C1 segment of cervical spinal cord (tissue), 14 donors: ENCODE results near the gene CTSH.
A peak's percentile ranks its signal among the peaks of the same experiment; 100 is the strongest.
"Not testable (repeated sequence)": the region's sequence is repeated elsewhere in the genome, so short reads cannot be mapped to it uniquely, and the experiment has no call there.

Experiments used
- DNase-seq, 14 donors: peaks; one replicate each; lab custom pipeline; 2025; lab: John Stamatoyannopoulos, UW

Gene CTSH

GRCh38 chr15:78881681-78882080 is 63.2 kb downstream of the CTSH start:
- DNase-seq, result no peak

DNA sequence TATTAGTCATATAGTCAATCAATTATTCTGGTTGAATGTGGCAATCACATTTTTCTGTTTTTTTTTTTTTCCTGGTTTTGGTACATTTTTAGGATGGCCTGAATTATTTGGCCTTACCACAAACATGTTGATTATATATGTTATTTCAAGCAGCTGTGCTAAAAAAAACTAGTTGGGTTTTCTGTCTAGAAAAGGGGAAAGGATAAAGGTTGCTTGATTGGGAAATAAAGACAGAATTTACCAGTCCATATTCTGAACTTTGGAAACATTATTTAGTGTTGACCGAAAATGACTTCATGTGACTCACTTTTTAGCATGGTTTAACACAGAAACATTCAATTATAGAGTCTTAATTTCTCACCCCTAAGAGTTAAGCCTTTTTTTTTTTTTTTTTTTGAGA is 64.0 kb downstream of the CTSH start:
- no peak for DNase-seq

GRCh38 chr15:78880242-78880533 is 64.7 kb downstream of the CTSH start:
- no peak for DNase-seq

GRCh38 chr15:78879517-78880241 is 65.2 kb downstream of the CTSH start:
- DNase-seq, result no peak

DNA sequence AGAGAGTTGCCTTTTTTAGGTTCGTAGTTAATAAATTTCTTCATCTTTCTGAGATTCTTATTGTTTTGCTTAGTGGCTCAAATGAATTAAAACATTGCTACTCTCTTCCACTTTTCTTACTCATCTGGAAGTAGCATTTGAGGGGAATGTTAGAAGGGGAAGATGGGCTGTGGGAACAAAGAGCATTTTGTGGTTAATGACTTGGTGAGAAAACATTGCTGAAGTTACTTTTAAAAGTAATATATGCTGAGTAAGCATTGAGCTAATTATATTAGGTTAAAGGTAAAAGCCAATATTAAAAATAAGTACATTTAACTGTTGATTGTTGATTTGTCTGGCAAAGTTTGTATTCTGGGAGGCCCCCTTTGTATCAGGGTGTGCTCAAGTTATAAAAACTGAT is 66.5 kb downstream of the CTSH start:
- DNase-seq, result no peak

- not testable (repeated sequence) for DNase-seq
Observed at GRCh38 chr15:78876954-78877353, 67.9 kb downstream of the CTSH start.

GRCh38 chr15:78875107-78875914 is 69.5 kb downstream of the CTSH start:
- no peak for DNase-seq

DNA sequence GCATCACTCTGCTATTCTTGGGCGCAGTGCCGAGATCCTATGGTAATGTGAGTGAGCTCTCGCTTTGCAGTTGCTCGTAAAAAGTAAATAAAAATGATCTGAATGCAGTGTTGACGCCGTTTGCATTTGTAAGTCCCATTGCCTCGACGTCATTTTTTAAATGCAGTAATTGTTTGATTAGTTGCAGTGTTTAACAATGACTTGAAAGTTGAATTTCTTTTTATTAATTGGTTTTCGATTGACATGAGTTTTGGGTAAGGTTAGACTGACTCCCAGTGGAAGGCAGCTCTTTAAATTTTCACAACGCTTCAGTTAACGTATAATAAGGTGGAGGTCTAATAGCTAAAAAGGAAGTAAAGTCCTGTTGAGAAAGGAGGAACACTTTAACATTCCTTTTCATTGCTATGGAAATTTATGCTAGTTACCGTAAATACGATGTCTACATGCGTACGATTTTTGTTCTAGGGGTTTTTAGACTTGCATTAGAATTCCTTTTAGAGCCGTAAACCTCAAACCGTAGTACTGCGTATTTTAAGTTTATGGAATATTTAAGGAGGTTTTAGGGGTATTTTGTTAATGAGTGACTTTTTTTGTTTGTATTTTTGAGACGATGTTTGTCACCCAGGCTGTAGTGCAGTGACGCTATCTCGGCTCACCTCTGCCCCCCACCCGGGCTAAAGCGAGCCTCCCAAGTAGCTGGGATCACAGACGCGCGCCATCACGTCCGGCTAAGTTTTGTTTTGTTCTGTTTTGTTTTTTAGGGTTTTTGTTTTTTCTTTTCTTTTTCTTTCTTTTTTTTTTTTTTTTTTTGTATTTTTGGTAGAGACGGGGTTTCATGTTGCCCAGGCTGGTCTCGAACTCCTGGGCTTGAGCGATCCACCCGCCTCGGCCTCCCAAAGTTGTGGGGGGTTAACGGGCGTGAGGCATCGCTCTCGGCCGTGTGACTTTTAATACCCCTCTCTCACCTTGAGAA is 70.8 kb downstream of the CTSH start:
- no peak for DNase-seq

DNA sequence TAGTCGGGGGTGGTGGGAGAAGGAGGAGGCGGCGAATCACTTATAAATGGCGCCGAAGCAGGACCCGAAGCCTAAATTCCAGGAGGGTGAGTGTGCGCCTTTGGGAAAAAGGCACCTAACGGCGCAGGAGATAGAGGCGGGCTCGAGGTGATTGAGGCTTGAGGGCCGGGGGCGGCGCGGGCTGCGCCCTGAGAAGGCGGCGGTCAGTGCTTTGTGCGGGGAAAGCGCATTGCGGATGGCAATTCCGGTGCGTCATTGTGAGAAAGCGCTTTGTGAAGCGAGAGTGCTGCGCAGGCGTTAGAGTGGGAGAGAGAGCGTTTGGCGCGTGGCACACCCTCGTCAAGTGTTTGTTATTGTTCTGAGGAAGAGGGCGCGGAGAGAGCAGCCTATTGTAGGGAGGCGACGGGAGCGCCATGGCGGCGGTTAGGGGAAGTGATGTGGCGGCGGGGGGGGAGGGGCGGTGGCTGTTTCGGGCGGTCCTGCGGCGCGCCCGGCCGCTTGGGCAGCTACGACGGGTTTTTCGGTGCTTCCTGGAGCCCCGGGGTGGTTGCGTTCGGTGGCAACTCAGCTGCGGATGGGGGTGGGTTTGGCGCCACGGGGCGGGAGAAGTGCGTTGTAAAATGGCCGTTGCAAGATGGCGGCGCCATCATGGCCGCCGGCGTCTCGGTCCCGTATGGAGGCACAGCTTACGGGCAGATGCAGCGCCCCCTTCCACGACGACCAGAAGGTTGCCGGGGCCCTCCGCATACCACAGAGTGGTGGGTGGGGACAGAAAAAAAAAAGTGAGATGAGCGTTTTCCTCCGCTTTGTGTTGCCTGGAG is 71.7 kb downstream of the CTSH start:
- peak in 13 of 14 donors; percentile 57 to 95 (median 79) for DNase-seq

DNA sequence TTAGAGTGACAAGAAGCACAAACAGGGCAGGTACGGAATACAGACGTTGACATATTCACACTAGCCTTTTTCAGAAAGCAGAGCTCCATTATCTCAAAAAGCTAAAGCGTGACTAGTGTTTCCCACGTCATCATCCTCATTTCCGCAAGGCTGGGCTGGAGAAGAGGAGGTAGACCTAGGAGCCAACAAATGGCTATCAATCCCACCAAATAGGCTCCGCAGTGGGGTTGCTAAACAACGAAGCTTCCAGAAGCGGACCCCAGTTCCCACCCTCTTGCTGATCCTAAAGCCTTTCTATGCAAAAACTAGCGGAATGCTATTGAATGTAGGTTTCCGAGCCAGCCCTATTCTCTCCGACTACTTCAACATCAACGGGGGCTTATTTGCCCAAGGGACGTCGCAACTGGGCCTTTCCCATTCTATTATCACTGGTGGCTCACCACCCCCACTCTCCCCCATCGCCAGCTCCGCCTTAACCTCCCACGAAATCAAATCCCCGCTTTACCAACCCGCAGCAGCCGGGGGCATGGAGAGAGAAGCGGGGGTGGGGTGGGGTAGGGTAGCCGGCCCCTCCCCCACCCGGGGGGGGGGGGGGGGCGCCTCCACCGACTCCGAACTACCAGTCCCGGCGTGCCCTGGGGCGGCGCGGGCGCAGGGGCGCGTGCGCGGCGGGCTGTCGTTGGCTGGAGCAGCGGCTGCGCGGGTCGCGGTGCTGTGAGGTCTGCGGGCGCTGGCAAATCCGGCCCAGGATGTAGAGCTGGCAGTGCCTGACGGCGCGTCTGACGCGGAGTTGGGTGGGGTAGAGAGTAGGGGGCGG is 72.5 kb downstream of the CTSH start, which contains the start of gene MORF4L1:
Gene MORF4L1, plus strand, starts transcription at position 736 of the 817 bp plus-strand sequence. CDS start 128 bp downstream, outside the sequence.
- peak; percentile 83 to 98 (median 95) for DNase-seq

DNA sequence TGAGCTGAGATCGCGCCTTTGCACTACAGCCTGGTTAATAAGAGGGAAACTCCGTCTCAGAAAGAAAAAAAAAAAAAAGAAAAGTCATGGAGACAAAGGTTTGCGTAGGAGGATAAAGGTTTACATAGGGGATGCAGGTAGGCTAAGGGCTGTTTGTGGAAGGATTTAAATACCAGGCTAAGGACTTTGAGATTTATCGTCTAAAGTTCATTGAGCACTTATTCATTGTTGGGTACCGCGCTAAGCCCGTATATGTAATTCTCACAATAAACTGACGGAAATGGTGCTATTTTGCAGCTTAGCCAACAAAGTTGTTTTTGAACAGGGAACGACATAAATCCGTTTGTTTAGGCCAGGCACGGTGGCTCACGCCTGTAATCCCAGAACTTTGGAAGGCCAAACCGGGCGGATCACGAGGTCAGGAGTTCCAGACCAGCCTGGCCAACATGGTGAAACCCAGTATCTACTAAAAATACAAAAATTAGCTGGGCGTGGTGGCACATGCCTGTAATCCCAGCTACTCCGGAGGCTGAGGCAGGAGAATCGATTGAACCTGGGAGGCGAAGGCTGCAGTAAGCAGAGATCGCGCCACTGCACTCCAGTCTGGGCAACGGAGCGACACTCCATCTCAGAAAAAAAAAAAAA is 73.2 kb downstream of the CTSH start:
- DNase-seq, result not testable (repeated sequence)
